HTR-8/SVneo (cell line): ENCODE results near the gene FANCM.

ENCODE experiments used
- DNase-seq: peaks from one replicate; pipeline ENCODE4 v3.0.0; 2011; ENCODE audit warnings: low spot score, mixed read lengths; ENCODE audit not compliant: insufficient read length
- FAIRE-seq: peaks from 2 replicates; lab custom pipeline; 2011; peaks lifted over from hg19 to GRCh38; lab: Jason Lieb, UNC

The FANCM gene, protein sequence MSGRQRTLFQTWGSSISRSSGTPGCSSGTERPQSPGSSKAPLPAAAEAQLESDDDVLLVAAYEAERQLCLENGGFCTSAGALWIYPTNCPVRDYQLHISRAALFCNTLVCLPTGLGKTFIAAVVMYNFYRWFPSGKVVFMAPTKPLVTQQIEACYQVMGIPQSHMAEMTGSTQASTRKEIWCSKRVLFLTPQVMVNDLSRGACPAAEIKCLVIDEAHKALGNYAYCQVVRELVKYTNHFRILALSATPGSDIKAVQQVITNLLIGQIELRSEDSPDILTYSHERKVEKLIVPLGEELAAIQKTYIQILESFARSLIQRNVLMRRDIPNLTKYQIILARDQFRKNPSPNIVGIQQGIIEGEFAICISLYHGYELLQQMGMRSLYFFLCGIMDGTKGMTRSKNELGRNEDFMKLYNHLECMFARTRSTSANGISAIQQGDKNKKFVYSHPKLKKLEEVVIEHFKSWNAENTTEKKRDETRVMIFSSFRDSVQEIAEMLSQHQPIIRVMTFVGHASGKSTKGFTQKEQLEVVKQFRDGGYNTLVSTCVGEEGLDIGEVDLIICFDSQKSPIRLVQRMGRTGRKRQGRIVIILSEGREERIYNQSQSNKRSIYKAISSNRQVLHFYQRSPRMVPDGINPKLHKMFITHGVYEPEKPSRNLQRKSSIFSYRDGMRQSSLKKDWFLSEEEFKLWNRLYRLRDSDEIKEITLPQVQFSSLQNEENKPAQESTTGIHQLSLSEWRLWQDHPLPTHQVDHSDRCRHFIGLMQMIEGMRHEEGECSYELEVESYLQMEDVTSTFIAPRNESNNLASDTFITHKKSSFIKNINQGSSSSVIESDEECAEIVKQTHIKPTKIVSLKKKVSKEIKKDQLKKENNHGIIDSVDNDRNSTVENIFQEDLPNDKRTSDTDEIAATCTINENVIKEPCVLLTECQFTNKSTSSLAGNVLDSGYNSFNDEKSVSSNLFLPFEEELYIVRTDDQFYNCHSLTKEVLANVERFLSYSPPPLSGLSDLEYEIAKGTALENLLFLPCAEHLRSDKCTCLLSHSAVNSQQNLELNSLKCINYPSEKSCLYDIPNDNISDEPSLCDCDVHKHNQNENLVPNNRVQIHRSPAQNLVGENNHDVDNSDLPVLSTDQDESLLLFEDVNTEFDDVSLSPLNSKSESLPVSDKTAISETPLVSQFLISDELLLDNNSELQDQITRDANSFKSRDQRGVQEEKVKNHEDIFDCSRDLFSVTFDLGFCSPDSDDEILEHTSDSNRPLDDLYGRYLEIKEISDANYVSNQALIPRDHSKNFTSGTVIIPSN (N-terminal part only)

DNA sequence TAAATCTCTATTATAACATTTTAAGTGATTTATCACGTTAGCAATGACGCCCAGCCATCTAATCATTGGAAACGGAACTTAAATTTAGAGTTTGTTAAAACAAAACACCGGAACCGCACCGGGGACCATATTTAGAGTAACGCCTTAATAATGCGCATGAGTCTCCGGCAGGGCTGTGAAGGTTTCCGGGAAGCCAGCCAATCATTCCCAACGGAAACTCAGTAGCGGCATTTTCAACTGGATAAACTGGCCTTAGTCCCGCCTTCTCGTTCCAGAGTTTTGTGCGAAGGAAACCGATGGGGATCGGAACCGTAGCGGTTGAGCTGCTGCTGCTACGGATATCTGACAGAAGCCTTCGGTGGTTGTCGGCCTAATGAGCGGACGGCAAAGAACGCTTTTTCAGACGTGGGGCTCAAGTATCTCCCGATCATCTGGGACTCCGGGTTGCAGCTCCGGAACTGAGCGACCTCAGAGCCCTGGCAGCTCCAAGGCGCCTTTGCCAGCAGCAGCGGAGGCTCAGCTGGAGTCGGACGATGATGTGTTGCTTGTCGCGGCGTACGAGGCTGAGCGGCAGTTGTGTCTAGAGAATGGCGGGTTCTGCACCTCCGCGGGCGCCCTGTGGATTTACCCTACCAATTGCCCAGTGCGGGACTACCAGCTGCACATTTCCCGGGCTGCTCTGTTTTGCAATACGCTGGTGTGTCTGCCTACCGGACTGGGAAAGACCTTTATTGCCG, at the start of gene FANCM:
TSS of gene FANCM (plus strand) at position 272 of the 737 bp plus-strand sequence. CDS start at position 374, 102 bp downstream.
- FAIRE-seq: no peak
- peak; percentile 87 for DNase-seq

DNA sequence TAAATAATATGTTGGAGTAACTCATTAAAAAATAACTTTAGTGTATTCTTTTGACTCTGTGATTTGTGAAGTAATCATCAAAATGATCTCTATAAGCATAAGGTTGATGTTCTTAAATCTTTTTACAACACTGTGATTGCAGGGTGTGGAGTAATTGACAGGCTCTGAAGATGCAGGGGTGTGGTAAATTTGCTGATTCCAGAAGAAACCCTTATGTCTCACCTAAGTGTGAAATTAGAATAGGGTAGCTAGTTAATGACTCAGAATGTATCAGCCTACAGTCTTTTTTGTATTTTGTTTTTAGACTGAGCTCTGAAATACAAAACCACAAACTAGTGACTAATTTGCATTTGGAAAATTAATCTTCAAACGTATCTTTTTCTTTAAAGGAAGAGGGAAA, 45.9 kb upstream of the FANCM start:
- FAIRE-seq: no peak

DNA sequence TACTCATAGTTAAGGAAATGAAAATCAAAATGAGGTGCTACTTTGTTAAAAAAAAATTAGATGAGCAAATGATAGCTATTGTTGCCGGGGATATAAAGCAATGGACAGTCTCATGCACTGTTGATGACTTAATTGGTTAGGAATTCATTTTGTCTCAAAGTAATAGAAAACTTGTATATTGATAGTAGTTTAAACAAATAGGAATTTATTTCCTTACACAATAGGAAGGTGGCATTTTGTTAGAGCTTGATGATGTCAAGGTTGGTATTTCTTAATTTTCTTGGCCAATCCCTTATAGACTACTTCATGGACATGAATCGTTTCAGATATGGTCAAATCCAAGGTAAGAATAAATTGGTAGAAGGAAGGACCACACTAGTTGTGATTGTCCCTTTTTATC, 44.0 kb upstream of the FANCM start:
- DNase-seq: no peak
- FAIRE-seq: no peak

More for the DNA sequence above, 45.9 kb upstream of the FANCM start:
- DNase-seq: no peak

DNA sequence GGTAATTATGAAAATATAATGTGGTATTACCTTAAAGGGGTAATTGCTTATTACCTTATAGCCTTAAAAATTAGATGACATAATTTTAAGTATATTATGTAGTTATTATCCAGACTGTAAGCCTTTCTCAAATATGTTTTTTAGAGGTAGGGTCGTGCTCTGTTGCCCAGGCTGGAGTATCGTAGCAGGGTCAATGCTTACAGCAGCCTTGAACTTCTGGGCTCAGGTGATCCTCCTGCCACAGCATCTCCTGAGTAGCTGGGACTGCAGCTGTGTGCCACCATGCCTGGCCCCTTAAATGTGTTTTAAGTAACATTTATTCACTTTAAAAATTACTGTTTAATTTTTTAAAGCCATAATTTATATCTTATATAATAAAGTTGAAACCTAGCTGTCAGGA, 41.5 kb upstream of the FANCM start:
- no peak for FAIRE-seq
- DNase-seq: no peak

DNA sequence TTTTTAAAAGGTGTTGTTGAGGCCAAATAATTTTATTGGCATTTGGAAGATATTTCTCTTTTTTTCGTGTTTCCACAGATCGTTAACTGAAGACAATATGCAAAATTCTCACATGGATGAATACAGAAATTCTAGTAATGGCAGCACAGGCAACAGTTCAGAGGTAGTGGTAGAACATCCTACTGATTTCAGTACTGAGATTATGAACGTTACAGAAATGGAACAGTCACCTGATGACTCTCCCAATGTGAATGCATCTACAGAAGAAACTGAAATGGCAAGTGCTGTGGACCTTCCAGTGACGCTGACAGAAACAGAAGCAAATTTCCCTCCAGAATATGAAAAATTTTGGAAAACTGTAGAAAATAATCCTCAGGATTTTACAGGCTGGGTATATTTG, 40.6 kb upstream of the FANCM start:
- FAIRE-seq (no peak), DNase-seq (no peak)

DNA sequence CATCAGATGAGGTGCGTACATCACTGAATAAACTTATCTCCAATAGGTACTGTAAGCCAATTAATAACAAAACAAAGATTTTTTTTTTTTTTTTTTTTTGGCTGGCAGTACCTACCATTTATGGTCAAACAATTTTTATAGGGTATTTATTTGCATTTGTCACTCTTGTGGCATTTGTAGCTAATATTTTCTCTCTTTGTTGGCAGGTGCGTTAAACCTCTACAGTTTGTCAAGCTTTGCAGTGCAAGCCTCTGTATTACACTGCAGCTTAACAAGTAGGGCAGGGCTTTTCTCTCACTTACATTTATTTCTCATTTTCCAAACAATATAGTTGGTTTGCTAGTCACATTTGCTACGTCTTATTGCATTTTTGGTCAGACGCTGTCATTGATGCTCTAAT, 39.5 kb upstream of the FANCM start:
- FAIRE-seq: no peak
- DNase-seq: no peak

DNA sequence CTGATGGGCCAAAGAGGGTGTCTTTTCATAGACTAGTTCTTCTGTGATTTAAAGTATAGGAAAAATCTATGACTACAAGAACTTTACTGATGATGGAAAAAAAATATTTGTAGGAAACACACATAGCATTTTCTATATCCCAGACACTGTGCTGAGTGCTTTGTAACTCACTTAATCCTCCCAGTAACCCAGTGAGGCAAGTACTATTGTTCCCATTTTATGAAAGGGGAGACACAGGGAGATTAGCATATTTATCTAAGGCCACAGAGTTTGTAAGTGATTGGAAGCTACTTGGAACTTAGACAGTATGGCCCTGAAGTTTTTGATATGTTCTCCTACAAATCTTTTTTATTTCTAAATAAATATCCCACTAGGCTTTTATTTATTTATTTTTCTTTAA, 31.9 kb upstream of the FANCM start:
- FAIRE-seq: no peak
- DNase-seq: no peak

DNA sequence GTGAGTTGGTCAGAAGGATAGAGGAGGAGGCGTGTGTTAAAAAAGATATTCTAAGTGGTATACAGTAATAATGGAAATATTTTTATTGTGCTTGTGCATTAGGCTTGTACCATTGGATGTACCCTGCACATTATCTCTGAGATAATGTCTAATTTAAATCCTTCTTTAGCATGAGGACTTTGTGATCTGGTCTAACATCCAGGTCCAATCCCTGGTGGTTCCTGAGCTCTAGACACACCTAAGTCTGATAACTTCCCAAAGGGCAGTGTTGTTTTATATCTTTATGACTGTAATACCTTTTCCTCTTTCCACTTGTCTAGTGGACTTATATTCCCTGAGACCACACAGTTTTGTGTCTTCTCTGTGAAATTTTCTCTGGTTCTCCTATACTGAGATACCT, 31.2 kb upstream of the FANCM start:
- DNase-seq (no peak), FAIRE-seq (no peak)

DNA sequence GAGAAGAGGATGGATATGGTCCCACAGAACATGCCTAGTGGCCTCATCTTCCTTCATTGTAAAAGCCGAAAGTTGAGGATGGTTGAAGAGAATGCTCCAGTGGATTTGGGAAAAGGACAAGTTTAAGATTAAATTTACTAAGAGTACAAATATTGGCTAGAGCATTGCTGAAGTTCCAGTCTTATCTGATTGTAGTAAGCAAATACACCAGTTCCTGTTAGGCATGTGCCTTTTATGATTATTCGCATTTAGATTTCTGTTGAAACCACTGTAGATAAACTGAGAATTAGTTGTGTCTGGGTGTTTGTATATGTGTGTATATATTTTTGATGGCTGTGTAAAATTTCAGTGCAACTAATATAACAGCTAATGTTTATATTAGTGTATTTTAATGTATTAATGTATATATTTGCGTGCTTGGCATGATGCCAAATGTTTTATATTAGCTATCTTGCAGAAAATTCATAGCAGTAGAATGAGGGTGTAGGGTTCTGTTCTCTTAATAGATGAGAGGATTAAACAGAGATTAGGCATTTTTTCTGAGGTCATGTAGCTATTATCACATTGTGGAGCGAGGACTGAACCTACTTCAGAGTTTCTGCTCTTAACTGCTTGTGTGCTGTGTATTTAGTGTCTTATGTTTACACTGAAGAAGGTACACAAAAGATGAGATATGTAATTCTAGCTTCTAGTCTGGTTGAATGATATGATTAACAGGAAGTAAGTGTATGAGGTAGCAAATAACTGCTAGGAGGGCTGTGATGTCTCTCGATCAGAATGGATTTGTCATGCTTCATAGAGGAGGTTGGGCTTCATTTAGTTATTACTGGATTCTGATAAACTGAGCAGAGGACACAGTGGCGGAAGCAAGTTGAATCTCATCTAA, 22.6 kb upstream of the FANCM start:
- FAIRE-seq: no peak
- DNase-seq: no peak

DNA sequence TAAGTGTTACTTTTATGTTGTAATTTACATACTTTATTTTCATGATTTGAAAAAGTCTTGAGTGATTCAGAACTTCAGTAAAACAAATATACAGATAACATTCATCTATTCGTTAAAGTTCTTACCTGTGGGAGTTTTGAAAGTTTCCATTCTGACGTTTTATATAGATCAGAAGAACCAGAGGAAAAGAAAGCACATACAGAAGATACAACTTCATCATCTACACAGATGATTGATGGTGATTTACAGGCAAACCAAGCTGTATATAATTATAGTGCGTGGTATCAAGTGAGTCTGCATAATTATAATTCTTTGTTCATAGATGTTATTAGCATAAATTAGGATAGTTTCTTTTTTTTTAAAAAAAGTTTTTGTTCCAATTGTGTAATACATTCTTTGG, 21.4 kb upstream of the FANCM start:
- DNase-seq: no peak
- no peak for FAIRE-seq

DNA sequence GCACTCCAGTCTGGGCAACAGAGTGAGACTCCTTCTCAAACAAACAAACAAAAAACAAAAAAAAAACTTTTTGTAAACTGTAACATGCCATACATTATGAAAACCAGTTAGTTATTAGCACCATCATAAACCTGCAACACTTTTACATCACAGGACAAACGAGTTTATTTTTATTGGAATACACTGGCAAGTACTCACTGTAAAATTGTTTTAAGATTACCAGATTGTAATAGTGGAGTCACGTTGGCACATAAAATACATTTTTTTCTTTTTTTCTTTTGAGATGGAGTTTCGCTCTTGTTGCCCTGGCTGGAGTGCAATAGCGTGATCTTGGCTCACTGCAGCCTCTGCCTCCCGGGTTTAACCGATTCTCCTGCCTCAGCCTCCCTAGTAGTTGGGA, 17.1 kb upstream of the FANCM start:
- no peak for FAIRE-seq
- DNase-seq: no peak

DNA sequence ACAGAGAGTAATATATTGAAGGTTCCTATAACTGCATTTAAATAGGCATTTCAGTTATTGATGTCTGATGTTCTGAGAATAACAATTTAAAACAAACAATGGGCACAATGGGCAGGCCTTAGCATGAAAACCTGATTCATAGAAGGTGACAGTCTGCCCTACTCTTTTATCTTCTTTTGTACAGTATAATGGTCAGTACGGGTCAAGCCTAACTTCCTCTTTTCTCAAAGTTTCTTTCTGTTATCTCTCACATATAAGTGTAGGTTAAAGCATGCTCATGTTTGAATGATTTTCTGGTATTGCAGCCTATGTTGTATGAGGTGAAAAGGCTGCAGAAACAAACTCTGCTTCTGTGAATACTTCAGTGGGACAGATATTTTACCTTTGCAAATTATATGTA, 15.6 kb upstream of the FANCM start:
- no peak for DNase-seq
- FAIRE-seq: no peak

DNA sequence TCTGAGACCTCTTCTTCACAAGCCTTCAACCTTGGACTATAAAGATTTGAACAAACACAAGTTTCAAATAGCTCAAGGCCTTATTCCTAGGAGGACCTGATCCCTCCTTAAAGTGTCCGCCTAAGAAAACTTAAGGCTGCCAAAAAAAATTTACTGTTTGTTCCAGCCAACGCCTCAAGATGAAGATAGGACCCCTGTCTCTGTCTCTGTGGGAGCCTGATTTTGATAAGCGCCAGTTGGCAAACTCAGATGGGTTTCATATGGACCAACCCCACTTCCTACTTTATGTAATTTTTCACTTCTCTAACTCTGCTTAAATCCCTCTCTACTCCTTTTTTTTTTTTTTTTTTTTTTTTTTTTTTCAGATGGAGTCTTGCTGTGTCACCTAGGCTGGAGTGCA, 12.5 kb upstream of the FANCM start:
- FAIRE-seq: no peak
- DNase-seq: no peak

DNA sequence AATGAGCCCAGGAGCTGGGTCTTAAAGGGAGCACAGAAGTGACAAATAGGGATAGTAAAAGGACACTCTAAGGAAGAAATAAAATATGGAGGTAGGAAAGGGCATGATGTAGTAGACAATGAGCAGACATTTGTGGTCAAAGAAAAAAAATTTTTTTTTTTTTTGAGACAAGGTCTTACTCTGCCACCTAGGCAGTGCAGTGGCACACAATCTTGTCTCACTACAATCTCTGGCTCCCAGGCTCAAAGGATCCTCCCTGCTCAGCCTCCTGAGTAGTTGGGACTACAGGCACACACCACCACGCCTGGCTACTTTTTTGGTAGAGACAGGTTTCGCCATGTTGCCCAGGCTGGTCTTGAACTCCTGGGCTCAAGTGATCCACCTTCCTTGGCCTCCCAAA, 10.0 kb upstream of the FANCM start:
- no peak for FAIRE-seq

DNA sequence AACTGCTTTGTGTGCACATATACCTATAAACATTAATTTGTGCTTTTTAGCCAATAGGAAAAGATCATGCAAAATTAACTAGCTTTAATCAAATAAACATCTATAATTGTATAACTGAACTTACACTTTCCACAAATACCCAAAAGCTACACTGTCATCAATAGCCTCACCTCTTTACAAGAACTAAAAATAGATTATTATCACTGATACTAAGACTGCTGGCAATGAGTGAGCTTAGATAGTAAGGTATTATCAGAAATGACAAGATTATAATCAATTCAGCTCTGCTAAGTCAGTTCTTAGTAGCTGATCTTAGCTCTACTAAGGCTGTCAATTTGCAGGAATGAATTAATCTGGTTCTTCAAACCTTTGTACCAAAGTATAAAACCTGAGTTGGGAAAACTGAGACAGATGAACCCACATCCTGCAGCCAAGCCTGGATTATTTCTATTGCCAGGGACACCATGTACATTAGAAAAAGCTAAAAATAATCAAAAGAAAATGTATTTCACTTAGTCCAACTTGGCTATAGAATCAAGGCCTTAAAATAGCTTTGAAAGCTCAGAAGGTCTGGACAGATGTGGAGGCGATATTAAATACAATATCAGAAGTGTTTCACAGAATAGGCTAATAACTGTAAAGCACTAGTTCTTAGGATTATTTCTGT, 6.6 kb upstream of the FANCM start:
- FAIRE-seq: no peak

More for the DNA sequence above, 10.0 kb upstream of the FANCM start:
- no peak for DNase-seq

DNA sequence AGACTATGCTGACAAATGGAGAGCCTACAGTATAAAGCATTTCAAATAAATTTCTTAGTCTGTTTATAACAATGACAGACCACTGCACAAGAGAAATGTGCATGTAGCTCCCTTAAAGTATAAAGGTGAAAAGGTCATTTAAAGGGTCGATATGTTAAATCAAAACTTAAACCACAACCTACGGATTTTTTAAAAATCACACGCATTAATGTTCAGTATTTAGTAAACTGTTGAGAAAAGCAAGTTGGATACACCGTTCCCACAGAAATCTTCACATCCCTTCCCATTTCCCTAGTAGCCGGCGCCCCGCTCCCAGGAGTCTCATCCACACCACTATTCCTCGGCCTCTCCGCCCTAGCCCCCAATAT, 2.1 kb upstream of the FANCM start:
- no peak for DNase-seq
- FAIRE-seq: no peak

More for the DNA sequence above, 6.6 kb upstream of the FANCM start:
- DNase-seq: no peak

DNA sequence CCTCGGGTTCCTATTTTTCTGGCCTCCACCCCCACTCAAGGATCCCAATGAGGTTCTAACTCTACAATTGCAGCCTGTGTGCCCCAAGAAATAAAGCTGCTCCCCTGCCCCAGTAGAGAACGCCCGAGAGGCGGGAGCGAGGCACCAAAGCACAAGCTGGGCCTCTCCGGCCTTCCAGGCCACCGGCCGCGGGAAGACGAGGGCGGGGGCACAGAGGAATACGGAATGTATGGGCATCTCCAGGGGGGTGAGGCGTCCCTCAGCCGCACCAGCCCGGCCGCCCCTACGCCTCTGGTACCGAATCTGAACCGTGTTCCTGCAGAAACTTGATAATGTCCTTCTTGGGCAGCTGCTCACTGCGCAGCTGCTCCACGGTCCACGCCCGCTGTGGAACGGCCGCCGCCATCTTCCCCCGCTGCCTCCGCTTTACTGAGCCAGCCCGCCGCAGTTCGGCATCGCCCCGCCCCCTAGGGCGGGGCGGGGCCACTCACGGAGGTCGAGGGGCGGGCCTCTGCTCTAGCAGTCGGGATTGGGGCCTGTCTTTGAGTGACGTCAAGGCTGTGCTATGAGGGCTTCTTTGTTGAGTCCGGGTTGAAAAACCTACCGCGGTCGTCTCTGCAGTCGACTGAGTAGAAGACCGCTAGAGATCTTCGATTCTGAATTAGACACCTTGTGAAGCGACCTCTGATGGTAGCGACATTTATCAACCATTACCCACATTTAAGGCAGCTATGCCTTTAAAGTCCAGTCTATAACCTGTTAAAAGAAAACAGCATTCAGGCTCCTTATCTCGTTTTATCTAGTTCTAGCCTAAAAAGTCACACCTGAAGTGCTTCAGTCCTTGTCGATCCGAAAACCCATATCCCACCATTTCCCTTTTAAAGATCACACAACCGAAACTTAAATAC, 1.4 kb upstream of the FANCM start, which contains the start of gene FKBP3:
TSS of gene FKBP3 (minus strand) at position 431 of the 908 bp plus-strand sequence. CDS start at position 406, 25 bp downstream.
- DNase-seq (peak; percentile 96), FAIRE-seq (peak; percentile 64)
